GM23338 (cell line): ENCODE measurements around the gene GREB1L.

ENCODE experiments used
- EZH2 ChIP-seq: fragments of 200-600 bp; sonication (generic); IDR thresholded peaks from one replicate; pipeline ENCODE4 v1.8.0; 2017; ENCODE audit warnings: antibody characterized with exemption, mild to moderate bottlenecking, low read depth; ENCODE audit not compliant: unreplicated experiment
- EZH2phosphoT487 ChIP-seq: fragments of 200-600 bp; sonication (generic); IDR thresholded peaks from one replicate; pipeline ENCODE4 v1.8.1; 2018; ENCODE audit warnings: antibody characterized with exemption; ENCODE audit not compliant: unreplicated experiment
- POLR2AphosphoS5 ChIP-seq: IDR thresholded peaks from 2 replicates; pipeline ENCODE4 v1.6.1; 2016; ENCODE audit warnings: antibody characterized with exemption, low read depth
- STAT1 ChIP-seq: IDR thresholded peaks from one replicate; pipeline ENCODE4 v1.6.1; 2016; ENCODE audit warnings: antibody characterized with exemption; ENCODE audit not compliant: unreplicated experiment
- TF ChIP-seq, protein P1 (sequence below): IDR thresholded peaks from 2 replicates; pipeline ENCODE4 v1.6.1; 2016; ENCODE audit warnings: antibody characterized with exemption
- TF ChIP-seq, protein P2 (sequence below), 2 experiments: fragments of 200-600 bp in 1 of 2; sonication (generic) in 1 of 2; conservative IDR thresholded peaks; 2 replicates each; pipeline versions ENCODE4 v1.5.1 to v1.6.1; 2016 to 2017; ENCODE audit warnings: antibody characterized with exemption in 2 of 2, low read depth in 2 of 2, mild to moderate bottlenecking in 2 of 2, moderate library complexity in 1 of 2
- TF ChIP-seq, protein P3 (sequence below): IDR thresholded peaks from one replicate; pipeline ENCODE4 v1.6.1; 2018; ENCODE audit warnings: antibody characterized with exemption; ENCODE audit not compliant: unreplicated experiment

DNA sequence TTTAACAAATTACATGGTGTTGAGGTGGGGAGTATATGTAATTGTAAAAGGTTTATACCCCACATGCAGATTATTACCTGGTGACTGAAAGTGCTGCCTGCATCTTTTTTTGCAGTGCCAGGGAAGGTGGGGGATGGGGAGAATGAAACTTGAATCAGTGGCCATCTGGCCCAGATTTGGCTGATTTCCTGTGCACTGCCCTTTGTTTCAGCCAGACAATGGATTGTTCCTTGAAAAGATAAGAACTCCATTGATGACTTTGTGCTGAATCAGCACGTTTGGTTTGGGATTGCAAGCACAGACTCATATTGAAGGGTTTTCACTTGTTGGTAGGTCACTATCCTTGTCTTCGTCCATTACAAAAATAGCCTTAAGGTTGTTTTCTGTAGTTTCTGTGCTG, 20.9 kb downstream of the GREB1L start:
- TF ChIP-seq EZH2phosphoT487 (no peak), STAT1 (no peak), POLR2AphosphoS5 (no peak), EZH2 (no peak)
- TF ChIP-seq, protein P1, sequence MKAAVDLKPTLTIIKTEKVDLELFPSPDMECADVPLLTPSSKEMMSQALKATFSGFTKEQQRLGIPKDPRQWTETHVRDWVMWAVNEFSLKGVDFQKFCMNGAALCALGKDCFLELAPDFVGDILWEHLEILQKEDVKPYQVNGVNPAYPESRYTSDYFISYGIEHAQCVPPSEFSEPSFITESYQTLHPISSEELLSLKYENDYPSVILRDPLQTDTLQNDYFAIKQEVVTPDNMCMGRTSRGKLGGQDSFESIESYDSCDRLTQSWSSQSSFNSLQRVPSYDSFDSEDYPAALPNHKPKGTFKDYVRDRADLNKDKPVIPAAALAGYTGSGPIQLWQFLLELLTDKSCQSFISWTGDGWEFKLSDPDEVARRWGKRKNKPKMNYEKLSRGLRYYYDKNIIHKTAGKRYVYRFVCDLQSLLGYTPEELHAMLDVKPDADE = no peak
- TF ChIP-seq, protein P2, sequence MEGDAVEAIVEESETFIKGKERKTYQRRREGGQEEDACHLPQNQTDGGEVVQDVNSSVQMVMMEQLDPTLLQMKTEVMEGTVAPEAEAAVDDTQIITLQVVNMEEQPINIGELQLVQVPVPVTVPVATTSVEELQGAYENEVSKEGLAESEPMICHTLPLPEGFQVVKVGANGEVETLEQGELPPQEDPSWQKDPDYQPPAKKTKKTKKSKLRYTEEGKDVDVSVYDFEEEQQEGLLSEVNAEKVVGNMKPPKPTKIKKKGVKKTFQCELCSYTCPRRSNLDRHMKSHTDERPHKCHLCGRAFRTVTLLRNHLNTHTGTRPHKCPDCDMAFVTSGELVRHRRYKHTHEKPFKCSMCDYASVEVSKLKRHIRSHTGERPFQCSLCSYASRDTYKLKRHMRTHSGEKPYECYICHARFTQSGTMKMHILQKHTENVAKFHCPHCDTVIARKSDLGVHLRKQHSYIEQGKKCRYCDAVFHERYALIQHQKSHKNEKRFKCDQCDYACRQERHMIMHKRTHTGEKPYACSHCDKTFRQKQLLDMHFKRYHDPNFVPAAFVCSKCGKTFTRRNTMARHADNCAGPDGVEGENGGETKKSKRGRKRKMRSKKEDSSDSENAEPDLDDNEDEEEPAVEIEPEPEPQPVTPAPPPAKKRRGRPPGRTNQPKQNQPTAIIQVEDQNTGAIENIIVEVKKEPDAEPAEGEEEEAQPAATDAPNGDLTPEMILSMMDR (conservative IDR thresholded peaks at IDR 0.05; ENCODE audit: low read depth in 2 of 2) = no peak
- TF ChIP-seq, protein P3, sequence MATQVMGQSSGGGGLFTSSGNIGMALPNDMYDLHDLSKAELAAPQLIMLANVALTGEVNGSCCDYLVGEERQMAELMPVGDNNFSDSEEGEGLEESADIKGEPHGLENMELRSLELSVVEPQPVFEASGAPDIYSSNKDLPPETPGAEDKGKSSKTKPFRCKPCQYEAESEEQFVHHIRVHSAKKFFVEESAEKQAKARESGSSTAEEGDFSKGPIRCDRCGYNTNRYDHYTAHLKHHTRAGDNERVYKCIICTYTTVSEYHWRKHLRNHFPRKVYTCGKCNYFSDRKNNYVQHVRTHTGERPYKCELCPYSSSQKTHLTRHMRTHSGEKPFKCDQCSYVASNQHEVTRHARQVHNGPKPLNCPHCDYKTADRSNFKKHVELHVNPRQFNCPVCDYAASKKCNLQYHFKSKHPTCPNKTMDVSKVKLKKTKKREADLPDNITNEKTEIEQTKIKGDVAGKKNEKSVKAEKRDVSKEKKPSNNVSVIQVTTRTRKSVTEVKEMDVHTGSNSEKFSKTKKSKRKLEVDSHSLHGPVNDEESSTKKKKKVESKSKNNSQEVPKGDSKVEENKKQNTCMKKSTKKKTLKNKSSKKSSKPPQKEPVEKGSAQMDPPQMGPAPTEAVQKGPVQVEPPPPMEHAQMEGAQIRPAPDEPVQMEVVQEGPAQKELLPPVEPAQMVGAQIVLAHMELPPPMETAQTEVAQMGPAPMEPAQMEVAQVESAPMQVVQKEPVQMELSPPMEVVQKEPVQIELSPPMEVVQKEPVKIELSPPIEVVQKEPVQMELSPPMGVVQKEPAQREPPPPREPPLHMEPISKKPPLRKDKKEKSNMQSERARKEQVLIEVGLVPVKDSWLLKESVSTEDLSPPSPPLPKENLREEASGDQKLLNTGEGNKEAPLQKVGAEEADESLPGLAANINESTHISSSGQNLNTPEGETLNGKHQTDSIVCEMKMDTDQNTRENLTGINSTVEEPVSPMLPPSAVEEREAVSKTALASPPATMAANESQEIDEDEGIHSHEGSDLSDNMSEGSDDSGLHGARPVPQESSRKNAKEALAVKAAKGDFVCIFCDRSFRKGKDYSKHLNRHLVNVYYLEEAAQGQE = no peak
